ENCODE data around the gene TMEM255A.
A peak's percentile ranks its signal among the peaks of the same experiment; 100 is the strongest.

Gene TMEM255A

DNA sequence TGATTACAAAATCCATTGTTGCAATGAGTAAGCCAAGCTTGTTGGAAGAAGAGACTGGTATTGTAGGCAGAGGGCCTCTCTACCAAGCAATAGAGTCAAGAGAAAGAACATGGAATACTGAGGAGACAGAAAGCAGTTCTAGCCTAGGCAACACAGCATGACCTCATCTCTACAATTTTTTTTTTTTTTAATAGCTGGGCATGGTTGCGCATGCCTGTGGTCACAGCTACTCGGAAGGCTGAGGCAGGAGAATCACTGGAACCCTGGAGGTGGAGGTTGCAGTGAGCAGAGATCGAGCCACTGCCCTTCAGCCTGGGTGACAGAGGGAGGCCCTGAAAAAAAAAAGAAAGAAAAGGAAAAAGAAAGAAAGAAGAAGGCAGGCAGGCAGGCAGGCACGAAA, 72.3 kb downstream of the TMEM255A start:
- ATAC-seq (replicated peaks): no peak
- no peaks in the 10 kb centered on the region for H3K9me3 Mint-ChIP-seq
- H3K27ac Mint-ChIP-seq: no peak overlapping the region
- H3K4me1 Mint-ChIP-seq (ENCODE audit: low read depth in 2 of 2): peaks cover 10 to 12% of the 10 kb centered on the region in 2 donors
- no peak overlapping the region for H3K4me3 Mint-ChIP-seq
- DNase-seq: no peak
- H3K27me3 Mint-ChIP-seq: no peaks in the 10 kb centered on the region
- peaks cover 6% of the 10 kb centered on the region for H3K36me3 Mint-ChIP-seq (ENCODE audit: insufficient read depth)

DNA sequence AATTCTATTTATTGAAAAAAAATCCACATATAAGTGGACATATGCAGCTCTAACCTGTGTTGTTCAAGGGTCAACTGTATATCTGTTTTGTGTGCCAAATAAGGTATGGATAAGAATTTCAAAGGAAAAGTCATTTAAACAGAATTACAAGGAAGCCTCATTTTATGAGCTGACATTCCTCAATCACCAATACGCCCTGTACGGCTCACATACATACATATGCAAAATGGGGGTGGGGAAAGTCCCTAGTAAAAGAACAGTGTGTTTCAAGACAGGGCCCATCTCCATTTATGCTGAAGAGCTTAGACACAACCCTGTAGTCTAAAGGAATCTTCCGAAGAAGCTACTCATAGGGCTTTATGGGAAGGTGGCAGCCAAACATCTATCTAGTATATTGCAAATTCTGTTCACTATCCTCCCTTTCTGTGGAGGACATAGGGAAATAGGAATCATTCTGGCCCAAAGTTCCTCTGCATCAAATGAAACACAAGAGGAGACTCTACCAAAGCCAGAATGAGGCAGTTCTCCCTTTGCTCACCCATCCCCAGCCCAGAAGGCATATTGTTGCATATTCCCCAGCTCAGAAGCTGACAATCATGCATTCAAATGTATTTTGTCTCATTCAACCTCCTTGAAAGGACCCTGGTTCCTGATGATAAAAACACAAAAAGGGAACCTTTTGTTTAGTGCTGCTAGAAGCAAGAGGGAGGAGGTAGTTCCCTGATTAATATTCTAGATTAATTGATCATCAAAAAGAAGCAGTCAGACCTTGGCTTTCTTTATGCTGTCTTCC, 74.4 kb downstream of the TMEM255A start:
- ATAC-seq (replicated peaks): no peak
- Mint-ChIP-seq H3K36me3 (ENCODE audit: insufficient read depth) (peaks cover 6% of the 10 kb centered on the region), H3K27ac (no peak overlapping the region), H3K9me3 (no peaks in the 10 kb centered on the region), H3K4me1 (ENCODE audit: low read depth in 2 of 2) (peaks cover 0 to 2% of the 10 kb centered on the region in 2 donors), H3K27me3 (no peaks in the 10 kb centered on the region), H3K4me3 (no peak overlapping the region)
- no peak for DNase-seq

DNA sequence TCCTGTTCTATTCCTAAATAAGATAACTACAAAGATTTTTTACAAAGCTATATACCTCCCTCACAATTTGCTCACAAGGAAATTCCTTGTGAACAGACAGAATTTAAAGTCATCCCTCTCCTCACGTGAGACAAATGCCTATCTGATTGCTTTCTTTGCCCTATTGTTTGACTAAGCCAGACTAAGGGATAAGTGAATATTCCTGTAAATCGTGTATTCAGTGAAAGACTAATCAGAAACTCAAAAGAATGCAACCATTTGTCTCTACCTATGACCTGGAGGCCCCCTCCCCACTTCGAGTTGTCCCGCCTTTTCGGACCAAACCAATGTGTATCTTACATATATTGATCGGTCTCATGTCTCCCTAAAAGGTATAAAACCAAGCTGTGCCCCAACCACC, 76.0 kb downstream of the TMEM255A start:
- DNase-seq (no peak), ATAC-seq (replicated peaks) (no peak)
- peaks cover 0 to 2% of the 10 kb centered on the region in 2 donors for H3K4me1 Mint-ChIP-seq (ENCODE audit: low read depth in 2 of 2)
- H3K9me3 Mint-ChIP-seq: no peaks in the 10 kb centered on the region
- H3K27me3 Mint-ChIP-seq: no peaks in the 10 kb centered on the region
- no peak overlapping the region for H3K27ac Mint-ChIP-seq
- peaks cover 6% of the 10 kb centered on the region for H3K36me3 Mint-ChIP-seq (ENCODE audit: insufficient read depth)
- no peak overlapping the region for H3K4me3 Mint-ChIP-seq

- H3K27me3 Mint-ChIP-seq: no peaks in the 10 kb centered on the region
- no peak overlapping the region for H3K4me3 Mint-ChIP-seq
- ATAC-seq (replicated peaks) (no peak), DNase-seq (no peak)
- peaks cover 8% of the 10 kb centered on the region for H3K36me3 Mint-ChIP-seq (ENCODE audit: insufficient read depth)
- H3K9me3 Mint-ChIP-seq: no peaks in the 10 kb centered on the region
- no peak overlapping the region for H3K27ac Mint-ChIP-seq
- H3K4me1 Mint-ChIP-seq (ENCODE audit: low read depth in 2 of 2): no peaks in the 10 kb centered on the region
Observed at GRCh38 chrX:120228187-120228908, 82.9 kb downstream of the TMEM255A start.

GRCh38 chrX:120224388-120224787, 86.9 kb downstream of the TMEM255A start:
- peaks cover 0 to 2% of the 10 kb centered on the region in 2 donors for H3K4me1 Mint-ChIP-seq (ENCODE audit: low read depth in 2 of 2)
- no peak for ATAC-seq (replicated peaks)
- no peak overlapping the region for H3K4me3 Mint-ChIP-seq
- H3K36me3 Mint-ChIP-seq (ENCODE audit: insufficient read depth): peaks cover 8% of the 10 kb centered on the region
- H3K9me3 Mint-ChIP-seq: no peaks in the 10 kb centered on the region
- no peak for DNase-seq
- H3K27ac Mint-ChIP-seq: no peak overlapping the region
- H3K27me3 Mint-ChIP-seq: no peaks in the 10 kb centered on the region

- no peak overlapping the region for H3K4me3 Mint-ChIP-seq
- DNase-seq: no peak
- H3K27ac Mint-ChIP-seq: no peak overlapping the region
- H3K36me3 Mint-ChIP-seq (ENCODE audit: insufficient read depth): peaks cover 5% of the 10 kb centered on the region
- H3K27me3 Mint-ChIP-seq: no peaks in the 10 kb centered on the region
- ATAC-seq (replicated peaks): no peak
- peaks cover 0 to 2% of the 10 kb centered on the region in 2 donors for H3K4me1 Mint-ChIP-seq (ENCODE audit: low read depth in 2 of 2)
- H3K9me3 Mint-ChIP-seq: no peaks in the 10 kb centered on the region
Observed at GRCh38 chrX:120223374-120223773, 87.9 kb downstream of the TMEM255A start.

DNA sequence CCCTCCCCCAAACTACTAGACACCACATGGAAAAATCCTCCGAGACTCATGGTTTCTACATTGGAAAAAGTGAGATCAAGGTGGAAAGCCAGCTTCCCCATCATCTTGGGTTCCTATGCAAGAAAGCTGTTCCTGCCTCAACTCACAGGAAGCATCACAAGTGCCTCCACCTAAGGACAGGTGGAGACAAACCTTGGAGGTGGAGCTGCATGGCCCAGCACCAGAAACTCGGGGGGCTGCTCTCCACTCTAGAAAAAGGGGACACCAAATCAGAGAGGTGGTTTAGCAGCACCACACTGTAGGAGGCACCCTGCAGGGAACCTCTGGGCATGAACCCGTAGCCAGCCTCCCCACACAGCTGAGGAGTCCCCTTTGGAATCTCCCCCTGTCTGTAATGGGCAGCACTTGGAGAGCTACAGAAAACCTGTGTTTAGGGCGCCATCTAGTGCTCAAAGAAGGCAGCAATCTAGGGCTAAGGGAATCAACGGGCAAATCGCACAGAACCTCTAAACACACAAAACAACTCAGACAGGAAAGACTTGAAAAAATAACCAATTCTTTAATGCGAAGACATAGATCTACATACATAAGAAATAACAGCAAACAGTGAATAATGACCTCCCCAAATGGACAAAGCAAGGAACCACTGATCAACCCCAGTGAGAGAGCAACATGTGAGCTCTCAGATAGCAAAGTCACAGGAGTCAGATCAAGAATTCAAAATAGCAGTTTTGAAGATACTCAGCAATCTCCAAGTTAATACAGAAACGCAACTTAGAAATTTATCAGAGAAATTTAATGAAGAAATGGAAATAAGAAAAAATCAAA, 97.6 kb downstream of the TMEM255A start:
- peak; percentile 42 to 48 (median 46) for DNase-seq
- ATAC-seq (replicated peaks): peak; percentile 80
- Mint-ChIP-seq H3K4me3 (no peak overlapping the region), H3K27ac (no peak overlapping the region), H3K4me1 (ENCODE audit: low read depth in 2 of 2) (peaks cover 4 to 10% of the 10 kb centered on the region in 2 donors), H3K36me3 (ENCODE audit: insufficient read depth) (no peaks in the 10 kb centered on the region), H3K9me3 (no peaks in the 10 kb centered on the region), H3K27me3 (no peaks in the 10 kb centered on the region)

Measured in effector memory CD8-positive, alpha-beta T cell (primary cell).